Breast epithelium (tissue), 4 donors: ENCODE data around the gene ARG1. TPM values are rescaled to one million over a fixed set of nuclear protein-coding genes. Genes with fewer than 3 reads are reported as not detected.
A peak's percentile ranks its signal among the peaks of the same experiment; 100 is the strongest.

ENCODE experiments used
- DNase-seq, 2 donors: peaks; one replicate each; pipeline ENCODE4 v3.0.0-alpha.2; 2019; ENCODE audit warnings: low spot score in 2 of 2
- H3K27ac ChIP-seq, 2 donors: fragments of 200-600 bp; sonication (generic) in 1 of 2; one replicate each; pipeline ENCODE4 v1.5.1; 2016 to 2019; ENCODE audit warnings: mild to moderate bottlenecking in 1 of 2
- H3K27me3 ChIP-seq, 2 donors: fragments of 200-600 bp; sonication (generic) in 1 of 2; one replicate each; pipeline versions ENCODE4 v1.5.1 to v1.6.0; 2017 to 2019; ENCODE audit warnings: control low read depth in 1 of 2, mild to moderate bottlenecking in 1 of 2
- H3K36me3 ChIP-seq: fragments of 200-600 bp; one replicate; pipeline ENCODE4 v1.5.1; 2019
- H3K4me1 ChIP-seq, 2 donors: fragments of 200-600 bp; sonication (generic); one replicate each; pipeline ENCODE4 v1.5.1; 2016 to 2019; ENCODE audit warnings: control low read depth in 1 of 2
- H3K4me3 ChIP-seq, 3 donors: fragments of 200-600 bp; sonication (generic); 1 replicate in 2 of 3; 2 replicates in 1 of 3; pipeline ENCODE4 v1.5.1; 2016 to 2019; ENCODE audit warnings: mild to moderate bottlenecking in 3 of 3, moderate library complexity in 2 of 3
- H3K9me3 ChIP-seq, 2 donors: fragments of 200-600 bp; sonication (generic) in 1 of 2; one replicate each; pipeline ENCODE4 v1.5.1; 2016 to 2019; ENCODE audit warnings: control low read depth in 1 of 2
- CTCF ChIP-seq, 3 donors: fragments of 450-650 bp; IDR thresholded peaks; one replicate each; pipeline ENCODE4 v1.5.1; 2016 to 2017; ENCODE audit warnings: antibody characterized with exemption in 3 of 3, mild to moderate bottlenecking in 3 of 3, moderate library complexity in 3 of 3
- POLR2A ChIP-seq: fragments of 450-650 bp; IDR thresholded peaks from one replicate; pipeline ENCODE4 v1.6.1; 2016; ENCODE audit warnings: antibody characterized with exemption, mild to moderate bottlenecking, moderate library complexity
- POLR2AphosphoS5 ChIP-seq, 3 donors: sonication (generic); formaldehyde crosslinking; IDR thresholded peaks; one replicate each; pipeline ENCODE4 v1.6.1; 2017; ENCODE audit warnings: antibody characterized with exemption in 3 of 3
- intact Hi-C: fragments of 100-400 bp; cut with DNase I; formaldehyde crosslinking; loops from one replicate; pipeline ENCODE4 v1.15.1; 2023; ENCODE audit warnings: low total_unique reads
- total RNA-seq, 3 donors: library from RNA; depleted of rRNA; stranded (reverse); fragments of >200 nt; gene quantifications; one replicate each; pipeline ENCODE4 v1.1.0, GENCODE V29; 2016

ARG1 gene
- total RNA-seq, 3 donors from 2014 or later = 0.29 TPM; not detected in 2

- intact Hi-C loops = no loop called here
Observed at GRCh38 chr6:131627724-131628682, 55.0 kb downstream of the ARG1 start, which contains the start of gene MED23. TSS of gene MED23 (minus strand) at chr6:131628242. CDS start at chr6:131628049, 193 bp downstream.

GRCh38 chr6:131628726-131629125 is 55.7 kb downstream of the ARG1 start:
- H3K4me3 ChIP-seq = peak overlapping the region; percentile 74 to 82 (median 75)
- no peaks in the 10 kb centered on the region for H3K36me3 ChIP-seq
- intact Hi-C loops = no loop called here

More at GRCh38 chr6:131627724-131628682, 55.0 kb downstream of the ARG1 start, which contains the start of gene MED23:
- Histone ChIP-seq H3K4me1 (peaks cover 0 to 18% of the 10 kb centered on the region in 2 donors), H3K27ac (peak within 1 kb of the TSS; percentile 80 to 84), H3K9me3 (no peaks in the 10 kb centered on the region), H3K27me3 (no peaks in the 10 kb centered on the region), H3K36me3 (no peaks in the 10 kb centered on the region), H3K4me3 (peak within 1 kb of the TSS; percentile 74 to 82 (median 75))
- TF ChIP-seq CTCF (IDR thresholded peaks at IDR 0.05) = peak; percentile 82 to 89 (median 84)
- TF ChIP-seq POLR2AphosphoS5 (IDR thresholded peaks at IDR 0.05) = peak; percentile 56 to 97 (median 83)
- no peak for TF ChIP-seq POLR2A
- DNase-seq = peak; percentile 85 to 94

GRCh38 chr6:131629651-131630050 is 56.6 kb downstream of the ARG1 start:
- H3K36me3 ChIP-seq = no peaks in the 10 kb centered on the region
- intact Hi-C loops = no loop called here
- no peak for TF ChIP-seq POLR2A
- no peak for DNase-seq
- H3K27ac ChIP-seq = peak overlapping the region; percentile 37 to 46
- peaks cover 0 to 18% of the 10 kb centered on the region in 2 donors for H3K4me1 ChIP-seq
- H3K9me3 ChIP-seq = no peaks in the 10 kb centered on the region
- H3K27me3 ChIP-seq = no peaks in the 10 kb centered on the region
- H3K4me3 ChIP-seq = peak overlapping the region in 1 of 3 donors; percentile 5

More at GRCh38 chr6:131628726-131629125, 55.7 kb downstream of the ARG1 start:
- TF ChIP-seq CTCF (IDR thresholded peaks at IDR 0.05) (no peak), POLR2A (no peak), POLR2AphosphoS5 (IDR thresholded peaks at IDR 0.05) (no peak)
- DNase-seq = no peak
- H3K27me3 ChIP-seq = no peaks in the 10 kb centered on the region
- no peak overlapping the region for H3K27ac ChIP-seq
- peaks cover 0 to 18% of the 10 kb centered on the region in 2 donors for H3K4me1 ChIP-seq
- H3K9me3 ChIP-seq = no peaks in the 10 kb centered on the region

DNA sequence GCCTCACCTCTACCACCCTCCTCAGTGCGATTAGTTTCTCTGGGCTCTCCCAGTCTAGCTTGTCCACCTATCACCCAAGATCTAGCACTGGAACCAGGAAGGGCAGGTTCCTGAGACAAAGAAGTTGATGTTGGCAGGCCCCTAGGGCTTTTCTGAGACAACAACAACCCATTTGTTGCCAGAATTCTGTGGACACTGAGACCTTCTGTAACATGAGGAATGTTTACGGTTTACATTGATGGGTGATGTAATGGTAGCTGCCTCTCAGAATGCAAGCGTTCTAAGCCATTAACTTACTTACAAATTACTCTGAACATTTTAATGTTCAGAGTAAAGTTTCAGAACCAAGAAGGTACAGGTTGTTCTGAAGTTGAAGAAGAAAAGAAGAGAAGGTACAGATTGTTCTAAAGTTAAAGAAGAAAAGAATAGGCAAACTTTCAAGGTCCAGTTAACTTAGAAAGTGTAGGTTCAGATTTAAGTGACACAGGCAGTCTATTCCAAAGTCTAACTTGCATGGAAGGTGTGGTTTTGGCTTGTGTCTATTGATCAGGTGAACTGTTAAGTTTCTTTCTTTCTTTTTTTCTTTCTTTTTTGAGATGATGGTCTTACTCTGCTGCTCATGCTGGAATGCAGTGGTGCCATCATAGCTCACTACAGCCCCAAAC is 58.7 kb downstream of the ARG1 start:
- Histone ChIP-seq H3K4me3 (no peak overlapping the region), H3K27me3 (no peaks in the 10 kb centered on the region), H3K27ac (peak overlapping the region; percentile 46 to 71), H3K4me1 (peaks cover 0 to 14% of the 10 kb centered on the region in 2 donors), H3K36me3 (no peaks in the 10 kb centered on the region), H3K9me3 (no peaks in the 10 kb centered on the region)
- no peak for DNase-seq
- no peak for TF ChIP-seq CTCF (IDR thresholded peaks at IDR 0.05)
- no peak for TF ChIP-seq POLR2AphosphoS5 (IDR thresholded peaks at IDR 0.05)
- no peak for TF ChIP-seq POLR2A
- intact Hi-C loops = no loop called here

Other genes starting within 250 kb of the ARG1 start
- 10 to 100 TPM; 23.7 to 61.8 (median 47.5) TPM for gene MED23, start 55.0 kb downstream of the ARG1 start, total RNA-seq
- gene ENPP3, start 64.1 kb downstream of the ARG1 start, total RNA-seq = 1 to 10 TPM in 2 of 3 donors, under 1 TPM in 1; 0.98 to 1.8 (median 1.8) TPM
- gene OR2A4, start 128.2 kb downstream of the ARG1 start, total RNA-seq = 1 to 10 TPM in 1 of 3 donors, not detected in 2; 1.6 TPM
- under 1 TPM in 1 of 3 donors, not detected in 2; 0.16 TPM for gene CTAGE9, start 137.8 kb downstream of the ARG1 start, total RNA-seq
- gene ENPP1, start 234.8 kb downstream of the ARG1 start, total RNA-seq = 10 to 100 TPM; 51.2 to 53.8 (median 51.5) TPM